GM13977 (cell line): ENCODE data around the gene MYBPC2.
A peak's percentile ranks its signal among the peaks of the same experiment; 100 is the strongest.

Experiments used
- DNase-seq: peaks from one replicate; pipeline ENCODE4 v3.0.0; 2012; ENCODE audit warnings: low spot score
- CTCF ChIP-seq: IDR thresholded peaks from 2 replicates; pipeline ENCODE4 v1.5.1; 2012; ENCODE audit warnings: mild to moderate bottlenecking, control low read depth; ENCODE audit not compliant: insufficient read depth; ENCODE audit errors: extremely low read depth, missing control alignments
- in situ Hi-C: fragments of 300-500 bp; cut with MboI; formaldehyde crosslinking; loops from one replicate; pipeline ENCODE4 v1.12.0; 2022; ENCODE audit warnings: low sequenced_read_pairs, low pct_unique_long_range_greater_than_20kb, mixed read lengths, inconsistent platforms; ENCODE audit not compliant: unreplicated experiment

Gene MYBPC2

DNA sequence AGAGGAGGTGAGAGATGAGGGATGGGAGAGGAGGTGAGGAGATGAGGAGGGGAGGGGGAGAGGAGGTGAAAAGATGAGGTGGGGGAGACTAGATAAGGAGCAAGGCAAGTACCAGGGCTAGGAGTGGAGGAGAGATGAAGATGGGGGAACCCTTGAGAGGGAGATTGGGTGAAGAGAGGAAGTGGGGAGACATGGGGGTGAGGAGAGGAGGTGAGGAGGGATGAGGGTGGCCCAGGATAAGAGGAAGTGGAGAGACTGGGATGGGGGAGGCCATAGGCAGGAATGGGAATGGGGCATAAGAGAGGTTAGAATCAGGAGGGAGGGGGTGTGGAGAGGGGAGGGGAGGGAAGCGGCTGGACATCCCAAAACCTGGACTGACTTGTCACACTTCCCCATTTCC is 26.9 kb downstream of the MYBPC2 start:
- in situ Hi-C loops: loop anchor here (5.0 kb wide), 1 partner anchor 102 kb away; no protein-coding TSS in a partner anchor

GRCh38 chr19:50460161-50460765 is 27.6 kb downstream of the MYBPC2 start:
- DNase-seq: peak; percentile 94

More for the DNA sequence above, 26.9 kb downstream of the MYBPC2 start:
- TF ChIP-seq CTCF: no peak
- DNase-seq: no peak

DNA sequence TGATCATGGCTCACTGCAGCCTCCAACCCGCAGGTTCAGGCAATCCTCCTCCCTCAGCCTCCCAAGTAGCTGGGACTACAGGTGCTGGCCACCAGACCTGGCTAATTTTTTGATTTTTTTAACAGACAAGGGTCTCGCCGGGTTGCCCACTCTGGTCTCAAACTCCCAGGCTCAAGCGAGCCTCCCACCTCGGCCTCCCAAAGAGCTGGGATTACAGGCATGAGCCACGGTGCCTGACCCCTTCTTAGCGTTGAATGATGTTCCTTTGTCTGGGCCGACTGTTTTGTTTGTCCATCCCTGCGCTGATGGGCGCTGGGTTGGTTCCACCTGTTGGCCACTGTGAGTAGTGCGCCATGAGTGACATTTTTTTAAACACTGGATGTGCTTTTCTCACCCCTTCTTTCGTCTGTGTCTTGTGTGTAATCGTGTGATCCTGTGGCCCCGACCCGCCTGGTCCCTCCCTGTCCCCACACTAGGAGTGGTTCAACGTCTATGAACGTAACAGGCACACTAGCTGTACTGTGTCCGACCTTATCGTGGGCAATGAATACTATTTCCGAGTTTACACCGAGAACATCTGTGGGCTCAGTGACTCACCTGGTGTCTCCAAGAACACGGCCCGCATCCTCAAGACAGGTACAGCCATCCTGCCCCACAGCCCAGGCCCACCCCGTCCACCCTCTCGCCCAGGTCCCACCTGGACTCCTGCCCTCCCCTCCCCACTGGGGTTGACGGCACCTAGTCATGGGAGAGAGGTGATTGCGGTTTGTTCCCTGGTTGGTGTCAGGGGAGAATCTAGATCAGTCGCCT is 28.6 kb downstream of the MYBPC2 start:
- in situ Hi-C loops: loop anchor here (5.0 kb wide), 1 partner anchor 104 kb away; no protein-coding TSS in a partner anchor
- DNase-seq: peak; percentile 94
- peak; percentile 92 for TF ChIP-seq CTCF

More at GRCh38 chr19:50460161-50460765, 27.6 kb downstream of the MYBPC2 start:
- in situ Hi-C loops: loop anchor here (5.0 kb wide), 1 partner anchor 103 kb away; no protein-coding TSS in a partner anchor
- TF ChIP-seq CTCF: peak; percentile 34

DNA sequence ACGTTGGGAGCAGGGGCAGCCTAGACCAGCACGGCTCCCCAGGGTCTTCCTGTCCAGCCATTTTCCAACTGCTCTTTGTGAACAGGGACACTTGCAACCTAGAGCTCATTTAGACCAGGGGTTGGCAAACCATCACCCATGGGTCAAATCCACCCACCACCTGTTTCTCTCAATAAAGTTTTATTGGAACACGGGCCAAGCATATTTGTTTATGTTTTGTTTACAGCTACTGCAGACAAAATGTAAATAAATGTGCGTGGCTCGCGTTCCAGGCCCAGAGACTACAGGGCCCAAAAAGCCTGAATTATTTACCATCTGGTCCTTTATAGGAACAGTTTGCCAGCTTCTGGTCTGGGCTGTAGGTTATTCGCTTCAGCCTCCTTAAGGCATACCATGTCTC is 30.3 kb downstream of the MYBPC2 start:
- in situ Hi-C loops: loop anchor here (5.0 kb wide), 1 partner anchor 106 kb away; no protein-coding TSS in a partner anchor
- no peak for DNase-seq
- TF ChIP-seq CTCF: no peak

DNA sequence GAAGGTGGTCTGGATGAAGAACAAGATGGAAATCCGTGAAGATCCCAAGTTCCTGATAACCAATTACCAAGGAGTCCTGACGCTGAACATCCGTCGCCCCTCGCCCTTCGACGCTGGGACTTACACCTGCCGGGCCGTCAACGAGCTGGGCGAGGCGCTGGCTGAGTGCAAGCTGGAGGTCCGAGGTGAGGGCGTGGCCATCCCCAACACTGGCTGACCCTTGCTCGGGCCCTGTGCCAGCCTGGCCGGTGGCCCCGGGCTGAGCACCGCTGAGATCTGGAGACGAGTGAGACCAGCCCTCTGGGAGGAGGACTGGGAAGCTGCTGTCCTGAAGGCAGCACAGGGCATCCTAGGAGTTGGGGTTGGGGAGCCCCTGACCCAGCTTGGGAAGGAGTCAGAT is 31.7 kb downstream of the MYBPC2 start:
- no peak for TF ChIP-seq CTCF
- DNase-seq: no peak
- in situ Hi-C loops: loop anchor here (5.0 kb wide), 1 partner anchor 107 kb away; no protein-coding TSS in a partner anchor

- in situ Hi-C loops: loop anchor here (5.0 kb wide), 1 partner anchor 108 kb away; no protein-coding TSS in a partner anchor
- TF ChIP-seq CTCF: no peak
- DNase-seq: no peak
Observed at GRCh38 chr19:50465000-50465399, 32.3 kb downstream of the MYBPC2 start.
